ENCODE results near the gene OSER1. TPM values are rescaled to one million over a fixed set of nuclear protein-coding genes. Genes with fewer than 3 reads are reported as not detected.
A peak's percentile ranks its signal among the peaks of the same experiment; 100 is the strongest.

The OSER1 gene
- total and polyA plus RNA-seq, 9 of the 15 experiments (the other 6 are each of a cell fraction or from before 2014, with no cell fraction given): 15.5 to 57.3 (median 19.9) TPM

GRCh38 chr20:44185574-44185973 lies 25.0 kb downstream of the OSER1 start:
- intact Hi-C loops (cut with micrococcal nuclease): no loop called here
- H3K79me2 ChIP-seq (ENCODE audit: control insufficient read depth, insufficient read depth, low read length): no peaks in the 10 kb centered on the region
- H4K20me1 ChIP-seq (replicated peaks; ENCODE audit: control insufficient read depth, insufficient read depth, low read length): no peaks in the 10 kb centered on the region; the same call in 1 of the 2 replicates
- no peaks in the 10 kb centered on the region for H3K9me3 ChIP-seq (replicated peaks; ENCODE audit: control insufficient read depth, insufficient read depth, low read depth, low read length)
- ChIA-PET CTCF (ENCODE audit: low intra/inter-chr PET ratio) (interaction anchor here (0.6 kb wide), 1 partner anchor 12 kb away, joined by 3 read pairs; no protein-coding TSS in a partner anchor), POLR2A (interaction anchor here (0.6 kb wide), 1 partner anchor 31 kb away, joined by 3 read pairs; no protein-coding TSS in a partner anchor)
- H3K4me1 ChIP-seq (replicated peaks in 1 of 2; ENCODE audit: control insufficient read depth in 2 of 2, insufficient read depth in 2 of 2, low read length in 2 of 2): peaks cover 0 to 4% of the 10 kb centered on the region in 2 experiments; a peak in 1 of 5 replicates
- no peaks in the 10 kb centered on the region for H3K36me3 ChIP-seq (ENCODE audit: control insufficient read depth, insufficient read depth, low read length)
- 0% methylated on average over 3 of the region's 4 CpGs for WGBS (ENCODE audit: insufficient coverage, low coverage, missing lambda C conversion rate)
- FAIRE-seq: no peak
- no peak overlapping the region for H3K9ac ChIP-seq (ENCODE audit: insufficient read depth in 1 of 2, low read depth in 2 of 2, low read length in 2 of 2)
- H3K4me2 ChIP-seq (ENCODE audit: insufficient read depth, low read length): no peak overlapping the region
- peaks cover 33 to 66% of the 10 kb centered on the region in 2 experiments; a peak in 4 of 5 replicates for H3K27me3 ChIP-seq (ENCODE audit: control insufficient read depth in 2 of 2, insufficient read depth in 2 of 2, low read length in 2 of 2)
- H2AFZ ChIP-seq (ENCODE audit: low read depth, low read length): no peak overlapping the region
- no TSS peak for BruUV-seq (replicated peaks)
- no peak for ATAC-seq
- DNase-seq (ENCODE audit: extremely low read depth in 1 of 4, low spot score in 3 of 4): no peak
- TF ChIP-seq, protein P1, sequence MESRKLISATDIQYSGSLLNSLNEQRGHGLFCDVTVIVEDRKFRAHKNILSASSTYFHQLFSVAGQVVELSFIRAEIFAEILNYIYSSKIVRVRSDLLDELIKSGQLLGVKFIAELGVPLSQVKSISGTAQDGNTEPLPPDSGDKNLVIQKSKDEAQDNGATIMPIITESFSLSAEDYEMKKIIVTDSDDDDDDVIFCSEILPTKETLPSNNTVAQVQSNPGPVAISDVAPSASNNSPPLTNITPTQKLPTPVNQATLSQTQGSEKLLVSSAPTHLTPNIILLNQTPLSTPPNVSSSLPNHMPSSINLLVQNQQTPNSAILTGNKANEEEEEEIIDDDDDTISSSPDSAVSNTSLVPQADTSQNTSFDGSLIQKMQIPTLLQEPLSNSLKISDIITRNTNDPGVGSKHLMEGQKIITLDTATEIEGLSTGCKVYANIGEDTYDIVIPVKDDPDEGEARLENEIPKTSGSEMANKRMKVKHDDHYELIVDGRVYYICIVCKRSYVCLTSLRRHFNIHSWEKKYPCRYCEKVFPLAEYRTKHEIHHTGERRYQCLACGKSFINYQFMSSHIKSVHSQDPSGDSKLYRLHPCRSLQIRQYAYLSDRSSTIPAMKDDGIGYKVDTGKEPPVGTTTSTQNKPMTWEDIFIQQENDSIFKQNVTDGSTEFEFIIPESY (CRISPR knock-in tag; IDR thresholded peaks at IDR 0.05): no peak
- TF ChIP-seq EGR1 (conservative IDR thresholded peaks at IDR 0.05): peak; percentile 60
- no peaks in the 10 kb centered on the region for H3K9me1 ChIP-seq (ENCODE audit: control insufficient read depth, insufficient read depth, low read length)
- in situ Hi-C loops (cut with MboI): loop anchor here (5.0 kb wide), 1 partner anchor 68 kb away; no protein-coding TSS in a partner anchor
- no peak overlapping the region for H3K27ac ChIP-seq (ENCODE audit: extremely low read depth, low read depth, low read length)
- no peak overlapping the region for H3K4me3 ChIP-seq

- H3K4me1 ChIP-seq (replicated peaks in 1 of 2; ENCODE audit: control insufficient read depth in 2 of 2, insufficient read depth in 2 of 2, low read length in 2 of 2): peaks cover 0 to 4% of the 10 kb centered on the region in 2 experiments; a peak in 1 of 5 replicates
- H3K27me3 ChIP-seq (ENCODE audit: control insufficient read depth in 2 of 2, insufficient read depth in 2 of 2, low read length in 2 of 2): peaks cover 36 to 60% of the 10 kb centered on the region in 2 experiments
- DNase-seq (ENCODE audit: extremely low read depth in 1 of 4, low spot score in 3 of 4) (no peak), FAIRE-seq (no peak), ATAC-seq (no peak)
- in situ Hi-C loops (cut with MboI): no loop called here
- no peaks in the 10 kb centered on the region for H3K36me3 ChIP-seq (ENCODE audit: control insufficient read depth, insufficient read depth, low read length)
- H4K20me1 ChIP-seq (replicated peaks; ENCODE audit: control insufficient read depth, insufficient read depth, low read length): no peaks in the 10 kb centered on the region; the same call in 1 of the 2 replicates
- H3K9me1 ChIP-seq (ENCODE audit: control insufficient read depth, insufficient read depth, low read length): no peaks in the 10 kb centered on the region
- H3K79me2 ChIP-seq (ENCODE audit: control insufficient read depth, insufficient read depth, low read length): no peaks in the 10 kb centered on the region
- POLR2A ChIA-PET: no interaction called here
- no peaks in the 10 kb centered on the region for H3K9me3 ChIP-seq (replicated peaks; ENCODE audit: control insufficient read depth, insufficient read depth, low read depth, low read length)
- no peak overlapping the region for H3K4me3 ChIP-seq
- peak overlapping the region in 1 of 2 experiments; percentile 53; a peak in 1 of 4 replicates for H3K9ac ChIP-seq (ENCODE audit: insufficient read depth in 1 of 2, low read depth in 2 of 2, low read length in 2 of 2)
- H2AFZ ChIP-seq (ENCODE audit: low read depth, low read length): no peak overlapping the region
- CTCF ChIA-PET (ENCODE audit: low intra/inter-chr PET ratio): no interaction called here
- BruUV-seq (replicated peaks): no TSS peak
- no peak overlapping the region for H3K4me2 ChIP-seq (ENCODE audit: insufficient read depth, low read length)
- intact Hi-C loops (cut with micrococcal nuclease): no loop called here
- WGBS (ENCODE audit: insufficient coverage, low coverage, missing lambda C conversion rate): 2% methylated on average over 7 of the region's 7 CpGs
- no peak overlapping the region for H3K27ac ChIP-seq (ENCODE audit: extremely low read depth, low read depth, low read length)
- TF ChIP-seq MCM2 (IDR thresholded peaks at IDR 0.05; ENCODE audit: low read depth) (no peak), E2F5 (CRISPR knock-in tag; IDR thresholded peaks at IDR 0.05) (no peak), CHD2 (IDR thresholded peaks at IDR 0.05; ENCODE audit: low read depth, low read length) (no peak), MCM3 (IDR thresholded peaks at IDR 0.05) (no peak), TAF7 (tag; IDR thresholded peaks at IDR 0.05) (no peak), SREBF1 (IDR thresholded peaks at IDR 0.05; ENCODE audit: borderline replicate concordance, low read depth, low read length) (no peak), CCAR2 (IDR thresholded peaks at IDR 0.05; ENCODE audit: low read depth, low read length) (no peak), MXI1 (IDR thresholded peaks at IDR 0.05; ENCODE audit: low read depth, low read length) (no peak)
- TF ChIP-seq, protein P2, sequence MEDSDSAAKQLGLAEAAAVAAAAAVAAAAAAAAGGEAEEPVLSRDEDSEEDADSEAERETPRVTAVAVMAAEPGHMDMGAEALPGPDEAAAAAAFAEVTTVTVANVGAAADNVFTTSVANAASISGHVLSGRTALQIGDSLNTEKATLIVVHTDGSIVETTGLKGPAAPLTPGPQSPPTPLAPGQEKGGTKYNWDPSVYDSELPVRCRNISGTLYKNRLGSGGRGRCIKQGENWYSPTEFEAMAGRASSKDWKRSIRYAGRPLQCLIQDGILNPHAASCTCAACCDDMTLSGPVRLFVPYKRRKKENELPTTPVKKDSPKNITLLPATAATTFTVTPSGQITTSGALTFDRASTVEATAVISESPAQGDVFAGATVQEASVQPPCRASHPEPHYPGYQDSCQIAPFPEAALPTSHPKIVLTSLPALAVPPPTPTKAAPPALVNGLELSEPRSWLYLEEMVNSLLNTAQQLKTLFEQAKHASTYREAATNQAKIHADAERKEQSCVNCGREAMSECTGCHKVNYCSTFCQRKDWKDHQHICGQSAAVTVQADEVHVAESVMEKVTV (CRISPR knock-in tag; IDR thresholded peaks at IDR 0.05): no peak
Observed at GRCh38 chr20:44183282-44183681, 27.3 kb downstream of the OSER1 start.
